GM12872 (cell line): ENCODE results near the gene WSCD2.

Experiments
- CTCF ChIP-seq: IDR thresholded peaks from 3 replicates; pipeline ENCODE4 v1.5.1; 2011; ENCODE audit warnings: low read depth, mild to moderate bottlenecking, low read length, moderate library complexity; ENCODE audit not compliant: insufficient read depth

Gene WSCD2

DNA sequence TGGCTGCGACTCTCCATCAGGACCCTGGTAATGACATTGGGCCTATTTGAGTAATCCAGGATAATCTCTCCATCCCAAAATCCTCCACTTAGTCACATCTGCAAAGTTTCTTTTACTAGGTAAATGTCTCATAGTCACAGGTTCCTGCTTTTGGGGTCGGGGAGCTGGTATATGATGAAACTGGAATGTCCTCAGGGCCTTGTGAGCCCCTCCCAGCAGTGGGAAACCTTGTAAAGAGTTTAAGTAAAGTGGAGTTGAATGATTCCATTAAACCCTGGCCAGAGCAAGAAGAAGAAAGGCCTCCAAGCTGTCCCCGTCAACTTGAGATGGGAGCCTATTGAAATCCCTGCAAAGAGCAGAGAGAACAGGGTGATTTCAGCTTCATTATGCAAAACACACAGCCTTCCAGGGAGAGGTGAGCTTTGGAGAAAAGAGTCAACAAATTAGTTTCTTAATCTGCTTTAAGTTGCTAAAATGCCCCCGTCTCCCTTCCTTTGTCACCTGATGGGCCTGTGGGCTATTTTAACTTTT is 12.6 kb downstream of the WSCD2 start:
- TF ChIP-seq CTCF = no peak

DNA sequence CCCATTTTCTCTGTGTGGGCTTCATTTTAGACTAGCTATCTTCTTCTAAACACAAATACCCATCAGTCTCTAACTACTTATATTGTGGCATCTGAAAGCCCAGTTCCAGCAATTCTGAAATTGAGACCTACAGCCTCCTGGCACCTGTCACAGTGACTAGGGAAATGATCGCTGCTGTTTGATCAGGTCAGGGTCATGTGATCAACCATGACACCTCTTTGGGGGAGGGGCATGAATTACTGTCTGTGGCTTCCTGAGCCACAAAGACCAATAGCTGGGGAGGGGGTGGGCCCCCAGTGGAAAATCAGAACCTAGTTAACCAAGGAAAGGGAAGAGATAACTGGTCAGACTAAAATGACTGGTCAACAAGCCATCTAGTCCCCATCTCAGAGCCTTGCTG is 14.1 kb downstream of the WSCD2 start:
- TF ChIP-seq CTCF = no peak

DNA sequence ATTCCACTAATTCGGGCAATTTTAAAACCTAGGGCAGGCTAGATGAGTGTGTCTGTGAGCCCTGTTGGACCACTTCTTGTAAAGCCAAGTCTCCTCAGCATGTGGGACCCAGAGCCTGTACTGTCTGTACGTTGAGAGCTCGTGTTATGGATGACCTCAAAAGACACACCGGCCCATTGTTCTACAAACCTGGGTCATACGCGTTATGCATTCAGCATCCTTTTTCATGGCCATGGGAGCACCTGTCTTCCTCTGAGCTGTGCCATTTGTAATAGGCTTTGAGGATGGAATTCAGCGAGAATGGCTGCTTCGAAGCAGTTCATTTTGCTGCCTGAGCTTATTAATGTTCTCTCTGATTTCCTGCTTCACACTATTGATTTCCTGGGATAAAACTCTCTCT is 15.0 kb downstream of the WSCD2 start:
- no peak for TF ChIP-seq CTCF

DNA sequence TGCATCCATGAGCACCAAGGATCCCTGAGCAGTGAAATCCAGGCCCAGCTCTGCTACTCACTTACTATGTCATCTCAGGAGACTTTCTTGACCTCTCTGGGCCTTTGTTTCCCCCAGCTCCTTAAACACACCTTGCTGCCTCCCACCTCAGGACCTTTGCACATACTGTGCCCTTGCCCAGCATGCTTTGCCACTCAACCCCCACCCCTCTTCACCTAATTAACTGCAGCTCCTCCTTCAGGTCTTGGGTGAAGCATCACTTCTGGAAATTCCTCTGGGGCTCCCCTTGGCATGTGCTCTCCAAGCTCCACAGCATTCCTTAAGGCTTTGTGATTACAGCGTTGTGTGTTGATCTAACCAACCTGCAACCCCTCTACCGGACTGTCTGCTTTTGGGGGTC is 15.9 kb downstream of the WSCD2 start:
- TF ChIP-seq CTCF = no peak

GRCh38 chr12:108146035-108146893 is 17.2 kb downstream of the WSCD2 start:
- no peak for TF ChIP-seq CTCF

DNA sequence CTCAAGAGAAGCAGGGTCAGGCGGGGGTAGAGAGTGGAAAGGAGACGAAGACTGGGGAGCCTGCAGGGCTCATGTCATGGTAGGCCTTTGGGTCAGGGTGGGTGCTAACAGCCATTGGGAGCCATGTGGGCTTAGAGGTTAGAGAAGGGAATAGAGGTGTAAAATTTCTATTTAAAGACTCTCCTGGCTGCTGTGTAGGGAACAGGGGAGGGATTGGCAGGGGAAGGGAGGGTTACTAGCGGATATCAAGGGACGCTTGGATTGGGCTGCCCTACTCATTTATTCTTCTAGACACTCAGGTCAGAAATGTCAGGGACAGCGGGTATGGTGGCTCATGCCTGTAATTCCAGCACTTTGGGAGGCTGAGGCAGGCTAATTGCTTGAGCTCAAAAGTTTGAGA is 18.2 kb downstream of the WSCD2 start:
- no peak for TF ChIP-seq CTCF

- no peak for TF ChIP-seq CTCF
These were observed 19.5 kb downstream of the WSCD2 start for GRCh38 chr12:108148521-108149074.
